Measurements from ENCODE around the gene RELB.
"Not testable (repeated sequence)": the region's sequence is repeated elsewhere in the genome, so short reads cannot be mapped to it uniquely, and the experiment has no call there.

RELB gene

GRCh38 chr19:44987148-44987675 lies 14.1 kb upstream of the RELB start:
- no peak for DNase-seq

- DNase-seq = no peak
Observed at GRCh38 chr19:44988273-44988672, 13.0 kb upstream of the RELB start.

GRCh38 chr19:44988896-44989556 lies 12.2 kb upstream of the RELB start:
- DNase-seq = peak; percentile 62 to 68

- DNase-seq = no peak
Observed at GRCh38 chr19:44990459-44990858, 10.8 kb upstream of the RELB start.

GRCh38 chr19:44990966-44991365 lies 10.3 kb upstream of the RELB start:
- DNase-seq = no peak

- DNase-seq = no peak
Observed at GRCh38 chr19:44992336-44993163, 8.7 kb upstream of the RELB start.

GRCh38 chr19:44993526-44993925 lies 7.7 kb upstream of the RELB start:
- DNase-seq = no peak

GRCh38 chr19:44993926-44994537 lies 7.2 kb upstream of the RELB start:
- no peak for DNase-seq

- DNase-seq = no peak
Observed at GRCh38 chr19:44998025-44998424, 3.2 kb upstream of the RELB start.

GRCh38 chr19:44999131-44999925 lies 1.9 kb upstream of the RELB start:
- not testable (repeated sequence) for DNase-seq

- DNase-seq = not testable (repeated sequence)
Observed at GRCh38 chr19:45000665-45001064, 599 bp upstream of the RELB start.

GRCh38 chr19:45003485-45003884 lies 2.2 kb downstream of the RELB start:
- DNase-seq = no peak

GRCh38 chr19:45005787-45006186 lies 4.5 kb downstream of the RELB start:
- no peak for DNase-seq

- DNase-seq = no peak
Observed at GRCh38 chr19:45008552-45008951, 7.3 kb downstream of the RELB start.

- DNase-seq = no peak
Observed at GRCh38 chr19:45009625-45010255, 8.5 kb downstream of the RELB start.

- no peak for DNase-seq
Observed at GRCh38 chr19:45010306-45010705, 9.0 kb downstream of the RELB start.

- no peak for DNase-seq
Observed at GRCh38 chr19:45011959-45012358, 10.7 kb downstream of the RELB start.

- DNase-seq = peak; percentile 64 to 82
Observed at GRCh38 chr19:45016388-45017314, 15.4 kb downstream of the RELB start.

- DNase-seq = no peak
Observed at GRCh38 chr19:45019187-45019586, 17.9 kb downstream of the RELB start.

- no peak for DNase-seq
Observed at GRCh38 chr19:45020071-45020470, 18.8 kb downstream of the RELB start.

- no peak for DNase-seq
Observed at GRCh38 chr19:45021971-45022370, 20.7 kb downstream of the RELB start.
